HTR-8/SVneo (cell line): ENCODE results near the gene PCBP3.
"Not testable (repeated sequence)": the region's sequence is repeated elsewhere in the genome, so short reads cannot be mapped to it uniquely, and the experiment has no call there.

Source experiments
- DNase-seq: peaks from one replicate; pipeline ENCODE4 v3.0.0; 2011; ENCODE audit warnings: low spot score, mixed read lengths; ENCODE audit not compliant: insufficient read length
- FAIRE-seq: peaks from 2 replicates; lab custom pipeline; 2011; peaks lifted over from hg19 to GRCh38; lab: Jason Lieb, UNC

The PCBP3 gene

GRCh38 chr21:45661913-45662622 lies 18.5 kb downstream of the PCBP3 start:
- DNase-seq, FAIRE-seq: not testable (repeated sequence)

GRCh38 chr21:45662623-45663245 lies 19.2 kb downstream of the PCBP3 start:
- not testable (repeated sequence) for DNase-seq, FAIRE-seq

- DNase-seq (no peak), FAIRE-seq (no peak)
Measured at GRCh38 chr21:45669382-45669781, 25.9 kb downstream of the PCBP3 start.

- peak; percentile 62 for FAIRE-seq
- no peak for DNase-seq
Measured at GRCh38 chr21:45670731-45671130, 27.2 kb downstream of the PCBP3 start.

- not testable (repeated sequence) for FAIRE-seq, DNase-seq
Measured at GRCh38 chr21:45678790-45679189, 35.3 kb downstream of the PCBP3 start.

- FAIRE-seq (no peak), DNase-seq (no peak)
Measured at GRCh38 chr21:45680215-45680614, 36.7 kb downstream of the PCBP3 start.

GRCh38 chr21:45695086-45695485 lies 51.6 kb downstream of the PCBP3 start:
- DNase-seq = no peak
- no peak for FAIRE-seq

GRCh38 chr21:45698493-45699184 lies 55.1 kb downstream of the PCBP3 start:
- FAIRE-seq (no peak), DNase-seq (peak; percentile 13)

GRCh38 chr21:45699251-45699942 lies 55.9 kb downstream of the PCBP3 start:
- FAIRE-seq (no peak), DNase-seq (no peak)

- no peak for FAIRE-seq
- no peak for DNase-seq
Measured at GRCh38 chr21:45699966-45700365, 56.4 kb downstream of the PCBP3 start.

GRCh38 chr21:45700461-45700860 lies 56.9 kb downstream of the PCBP3 start:
- FAIRE-seq (no peak), DNase-seq (no peak)

- DNase-seq (no peak), FAIRE-seq (no peak)
Measured at GRCh38 chr21:45704311-45705108, 61.0 kb downstream of the PCBP3 start.

- DNase-seq = no peak
- FAIRE-seq = no peak
Measured at GRCh38 chr21:45706299-45706698, 62.8 kb downstream of the PCBP3 start.

- no peak for DNase-seq
- FAIRE-seq = no peak
Measured at GRCh38 chr21:45709173-45709572, 65.6 kb downstream of the PCBP3 start.

GRCh38 chr21:45709696-45710268 lies 66.3 kb downstream of the PCBP3 start:
- FAIRE-seq (no peak), DNase-seq (no peak)

- DNase-seq, FAIRE-seq: not testable (repeated sequence)
Measured at GRCh38 chr21:45710306-45710705, 66.8 kb downstream of the PCBP3 start.

- no peak for DNase-seq
- peak; percentile 67 for FAIRE-seq
Measured at GRCh38 chr21:45713613-45714012, 70.1 kb downstream of the PCBP3 start.

GRCh38 chr21:45715441-45715840 lies 71.9 kb downstream of the PCBP3 start:
- no peak for FAIRE-seq
- DNase-seq = no peak

- FAIRE-seq = no peak
Measured at GRCh38 chr21:45718413-45718812, 74.9 kb downstream of the PCBP3 start.

More at GRCh38 chr21:45718413-45718812, 74.9 kb downstream of the PCBP3 start:
- no peak for DNase-seq
